Measurements from ENCODE around the gene COPS4.
"Not testable (repeated sequence)": the region's sequence is repeated elsewhere in the genome, so short reads cannot be mapped to it uniquely, and the experiment has no call there.

COPS4 gene

GRCh38 chr4:82998898-82999297 is 36.1 kb upstream of the COPS4 start:
- no peaks in the 10 kb centered on the region for H3K9me3 ChIP-seq
- H3K27ac ChIP-seq: no peak overlapping the region
- H3K4me3 ChIP-seq: no peak overlapping the region
- no peaks in the 10 kb centered on the region for H3K27me3 ChIP-seq
- intact Hi-C loops (cut with DNase I; ENCODE audit: low total_unique reads): no loop called here
- DNase-seq: no peak
- H3K4me1 ChIP-seq: no peaks in the 10 kb centered on the region
- TF ChIP-seq CTCF (IDR thresholded peaks at IDR 0.05): no peak
- H3K36me3 ChIP-seq: no peaks in the 10 kb centered on the region

GRCh38 chr4:83002329-83002728 is 32.7 kb upstream of the COPS4 start:
- H3K27ac ChIP-seq: no peak overlapping the region
- TF ChIP-seq CTCF (IDR thresholded peaks at IDR 0.05): no peak
- no peaks in the 10 kb centered on the region for H3K36me3 ChIP-seq
- no peak for DNase-seq
- no peaks in the 10 kb centered on the region for H3K27me3 ChIP-seq
- intact Hi-C loops (cut with DNase I; ENCODE audit: low total_unique reads): no loop called here
- H3K9me3 ChIP-seq: no peaks in the 10 kb centered on the region
- H3K4me3 ChIP-seq: no peak overlapping the region
- no peaks in the 10 kb centered on the region for H3K4me1 ChIP-seq

GRCh38 chr4:83003044-83003791 is 31.8 kb upstream of the COPS4 start:
- H3K36me3 ChIP-seq; H3K4me1 ChIP-seq; H3K4me3 ChIP-seq; H3K27me3 ChIP-seq; H3K27ac ChIP-seq; intact Hi-C loops (cut with DNase I; ENCODE audit: low total_unique reads); H3K9me3 ChIP-seq; DNase-seq: not testable (repeated sequence)

GRCh38 chr4:83009529-83009928 is 25.5 kb upstream of the COPS4 start:
- Histone ChIP-seq H3K9me3 (no peaks in the 10 kb centered on the region), H3K4me1 (peaks cover 0 to 28% (median 21%) of the 10 kb centered on the region in 4 donors), H3K36me3 (no peaks in the 10 kb centered on the region), H3K4me3 (peak overlapping the region; percentile 75 to 84), H3K27me3 (no peaks in the 10 kb centered on the region), H3K27ac (peak overlapping the region; percentile 87 to 91)
- intact Hi-C loops (cut with DNase I; ENCODE audit: low total_unique reads): no loop called here
- no peak for TF ChIP-seq CTCF (IDR thresholded peaks at IDR 0.05)
- no peak for DNase-seq

- no peaks in the 10 kb centered on the region for H3K9me3 ChIP-seq
- H3K4me1 ChIP-seq: peaks cover 0 to 28% (median 21%) of the 10 kb centered on the region in 4 donors
- peak overlapping the region; percentile 87 to 91 for H3K27ac ChIP-seq
- no peak for DNase-seq
- intact Hi-C loops (cut with DNase I; ENCODE audit: low total_unique reads): loop anchor here (5.0 to 10.0 kb wide), 3 partner anchors 108 to 583 kb away; partner anchors contain the start of genes HELQ, MRPS18C and THAP9
- H3K27me3 ChIP-seq: no peaks in the 10 kb centered on the region
- TF ChIP-seq CTCF (IDR thresholded peaks at IDR 0.05): no peak
- H3K4me3 ChIP-seq: peak overlapping the region; percentile 75 to 84
- H3K36me3 ChIP-seq: no peaks in the 10 kb centered on the region
These were observed 24.9 kb upstream of the COPS4 start for GRCh38 chr4:83010111-83010521.

- DNase-seq: peak; percentile 84 to 90
- peak within 1 kb of the TSS; percentile 87 to 91 for H3K27ac ChIP-seq
- intact Hi-C loops (cut with DNase I; ENCODE audit: low total_unique reads): loop anchor here (5.0 to 10.0 kb wide), 3 partner anchors 108 to 583 kb away; partner anchors contain the start of genes HELQ, MRPS18C and THAP9
- TF ChIP-seq CTCF (IDR thresholded peaks at IDR 0.05): no peak
- no peaks in the 10 kb centered on the region for H3K9me3 ChIP-seq
- H3K36me3 ChIP-seq: no peaks in the 10 kb centered on the region
- no peaks in the 10 kb centered on the region for H3K27me3 ChIP-seq
- peaks cover 0 to 28% (median 21%) of the 10 kb centered on the region in 4 donors for H3K4me1 ChIP-seq
- peak within 1 kb of the TSS; percentile 75 to 84 for H3K4me3 ChIP-seq
These were observed 24.3 kb upstream of the COPS4 start, which contains the start of gene LIN54 for GRCh38 chr4:83010522-83011318. TSS of gene LIN54 (minus strand) at chr4:83010823. CDS start at chr4:82984844, 25,979 bp downstream.
